Stimulated activated naive CD8-positive, alpha-beta T cell treated with anti-CD3 and anti-CD28 coated beads, Interleukin-15, Interleukin-2, amounts not matched to agents 100 ng/mL and 50 ng/mL, for 24 hours (primary cell): ENCODE data around the gene DENND11.

Experiments used
- H3K27ac Mint-ChIP-seq: one replicate; pipeline ENCODE4 v1.8.0; 2021; ENCODE audit warnings: mild to moderate bottlenecking, mixed read lengths
- H3K27me3 Mint-ChIP-seq: one replicate; pipeline ENCODE4 v1.8.0; 2021; ENCODE audit warnings: mixed read lengths
- H3K36me3 Mint-ChIP-seq: one replicate; pipeline ENCODE4 v1.8.0; 2021; ENCODE audit warnings: low read depth, mixed read lengths
- H3K4me1 Mint-ChIP-seq: one replicate; pipeline ENCODE4 v1.8.0; 2021; ENCODE audit warnings: low read depth, mixed read lengths
- H3K4me3 Mint-ChIP-seq: one replicate; pipeline ENCODE4 v1.8.0; 2021; ENCODE audit warnings: mild to moderate bottlenecking, mixed read lengths
- H3K9me3 Mint-ChIP-seq: one replicate; pipeline ENCODE4 v1.8.0; 2021; ENCODE audit warnings: mixed read lengths

DENND11 gene, protein sequence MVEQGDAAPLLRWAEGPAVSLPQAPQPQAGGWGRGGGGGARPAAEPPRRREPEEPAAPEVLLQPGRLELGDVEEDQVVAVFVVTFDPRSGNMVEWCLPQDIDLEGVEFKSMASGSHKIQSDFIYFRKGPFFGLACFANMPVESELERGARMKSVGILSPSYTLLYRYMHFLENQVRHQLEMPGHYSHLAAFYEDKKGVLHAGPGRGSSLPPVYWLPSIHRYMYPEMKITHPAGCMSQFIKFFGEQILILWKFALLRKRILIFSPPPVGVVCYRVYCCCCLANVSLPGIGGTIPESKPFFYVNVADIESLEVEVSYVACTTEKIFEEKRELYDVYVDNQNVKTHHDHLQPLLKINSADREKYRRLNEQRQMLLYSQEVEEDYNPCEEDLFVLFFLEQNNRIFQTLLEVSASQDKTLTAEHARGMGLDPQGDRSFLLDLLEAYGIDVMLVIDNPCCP

DNA sequence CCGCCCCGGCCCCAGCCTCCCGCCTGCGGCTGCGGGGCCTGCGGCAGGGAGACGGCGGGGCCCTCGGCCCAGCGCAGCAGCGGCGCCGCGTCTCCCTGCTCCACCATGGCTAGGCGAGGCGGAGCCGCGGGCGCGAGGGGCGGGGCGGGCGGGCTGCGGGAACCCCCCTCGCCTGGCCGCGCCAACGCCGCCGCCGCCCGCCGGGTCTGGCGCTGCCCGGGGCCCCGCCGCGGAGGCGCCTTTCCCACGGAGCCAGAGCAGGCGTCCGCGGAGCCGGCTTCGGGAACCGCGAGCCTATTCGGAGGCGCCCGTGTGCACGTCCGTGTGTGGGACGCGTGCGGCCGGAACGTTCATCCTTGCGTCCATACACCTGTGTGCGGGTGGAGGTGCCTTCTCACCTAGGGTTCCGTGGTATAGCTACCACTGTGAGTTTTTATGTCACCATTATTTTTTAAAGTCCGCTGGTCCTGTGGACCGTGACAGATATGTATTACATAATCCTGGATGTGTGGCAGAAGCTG, at the start of gene DENND11:
DENND11 (minus strand) TSS at position 120 of the 521 bp plus-strand sequence; CDS start at position 107, 13 bp downstream.
- Mint-ChIP-seq H3K4me3 (peak within 1 kb of the TSS; percentile 77), H3K27ac (no peak within 1 kb of the TSS), H3K36me3 (no peaks in the 10 kb centered on the region), H3K27me3 (peaks cover 11% of the 10 kb centered on the region), H3K4me1 (peaks cover 47% of the 10 kb centered on the region), H3K9me3 (no peaks in the 10 kb centered on the region)

DNA sequence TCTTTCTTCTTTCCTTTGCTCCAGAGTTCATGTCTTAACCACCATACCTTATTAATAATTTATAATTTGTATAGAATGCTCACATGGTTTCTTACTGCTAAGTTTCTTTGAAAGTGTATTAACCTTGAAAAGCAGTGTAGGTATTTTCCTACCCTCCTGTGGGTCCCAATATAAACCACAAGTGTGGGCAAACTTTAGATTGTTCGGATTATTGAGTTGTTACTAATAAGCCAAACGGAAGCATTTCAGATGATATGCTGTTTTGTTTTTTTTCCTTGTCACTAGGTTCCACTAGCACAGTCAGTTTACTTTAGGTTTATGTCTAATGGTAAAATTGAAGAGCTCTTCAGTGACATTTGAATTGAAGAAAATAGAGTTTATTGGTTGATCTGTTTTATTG, 46.4 kb upstream of the DENND11 start:
- peaks cover 22% of the 10 kb centered on the region for H3K9me3 Mint-ChIP-seq
- H3K36me3 Mint-ChIP-seq: peaks cover 90% of the 10 kb centered on the region
- H3K4me1 Mint-ChIP-seq: peaks cover 1% of the 10 kb centered on the region
- H3K4me3 Mint-ChIP-seq: no peak overlapping the region
- no peaks in the 10 kb centered on the region for H3K27me3 Mint-ChIP-seq
- no peak overlapping the region for H3K27ac Mint-ChIP-seq

DNA sequence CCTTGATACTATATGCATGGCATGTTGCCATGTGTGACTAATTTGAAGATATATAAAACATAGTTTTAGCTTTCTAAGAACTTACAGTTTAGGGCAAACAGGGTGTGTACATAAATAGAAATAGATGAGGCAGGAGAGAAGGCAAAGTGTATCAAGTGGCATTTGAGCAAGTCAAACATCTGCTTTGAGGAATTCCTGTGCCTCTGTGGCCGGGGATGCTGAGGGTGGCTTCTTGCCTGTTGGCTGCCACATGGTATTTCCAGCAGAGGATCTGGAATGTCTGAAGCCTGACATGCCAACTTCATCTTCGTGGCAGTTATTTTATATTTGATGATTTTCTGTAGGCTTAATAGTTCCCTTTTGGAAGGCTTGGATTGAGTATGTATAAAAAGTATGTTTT, 42.2 kb upstream of the DENND11 start:
- H3K27ac Mint-ChIP-seq: no peak overlapping the region
- no peak overlapping the region for H3K4me3 Mint-ChIP-seq
- no peaks in the 10 kb centered on the region for H3K9me3 Mint-ChIP-seq
- H3K27me3 Mint-ChIP-seq: no peaks in the 10 kb centered on the region
- peaks cover 40% of the 10 kb centered on the region for H3K4me1 Mint-ChIP-seq
- peaks cover 86% of the 10 kb centered on the region for H3K36me3 Mint-ChIP-seq

DNA sequence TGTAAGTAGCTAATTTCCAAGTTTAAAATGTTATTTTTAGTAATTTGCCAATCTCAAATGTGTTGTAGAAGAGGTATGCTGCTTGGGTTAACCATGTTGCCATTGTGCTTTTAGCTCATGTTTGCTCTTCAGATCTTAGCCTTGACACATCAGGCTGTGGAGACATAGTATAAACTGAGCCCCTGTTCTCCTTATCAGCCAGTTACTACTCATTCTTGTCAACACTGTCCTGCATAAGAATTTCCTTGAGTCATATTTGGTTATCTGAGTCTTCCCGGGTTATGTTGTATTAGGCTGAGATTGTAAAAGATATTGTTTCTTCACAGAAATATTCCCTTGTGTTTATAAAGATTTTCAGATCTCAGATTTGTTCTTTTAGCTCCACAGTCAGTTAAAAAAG, 40.3 kb upstream of the DENND11 start:
- Mint-ChIP-seq H3K4me3 (peak overlapping the region; percentile 14), H3K27ac (peak overlapping the region; percentile 42), H3K4me1 (peaks cover 55% of the 10 kb centered on the region)

DNA sequence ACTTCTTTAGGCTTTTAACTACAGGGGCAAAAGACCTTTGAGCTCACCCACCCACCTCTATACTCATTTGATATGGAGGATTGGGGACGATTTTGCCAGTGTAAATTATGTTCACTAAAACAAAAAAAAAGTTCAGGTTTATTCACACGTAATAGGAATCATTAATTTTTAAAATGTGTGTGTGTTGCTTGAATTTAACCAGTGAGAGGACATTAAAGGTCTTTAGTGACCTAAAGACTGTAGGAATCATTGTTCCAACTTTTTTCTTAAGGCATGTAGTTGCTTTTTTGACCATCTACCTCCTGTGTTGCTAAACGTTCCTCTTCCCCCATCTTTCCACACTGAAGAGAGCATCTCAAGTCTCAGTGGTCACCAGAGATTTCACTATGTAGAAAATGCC, 37.3 kb upstream of the DENND11 start:
- H3K4me1 Mint-ChIP-seq: peaks cover 61% of the 10 kb centered on the region
- H3K9me3 Mint-ChIP-seq: no peaks in the 10 kb centered on the region
- H3K27me3 Mint-ChIP-seq: no peaks in the 10 kb centered on the region
- H3K36me3 Mint-ChIP-seq: peaks cover 54% of the 10 kb centered on the region
- H3K27ac Mint-ChIP-seq: peak overlapping the region; percentile 88
- peak overlapping the region; percentile 100 for H3K4me3 Mint-ChIP-seq

More for the DNA sequence above, 40.3 kb upstream of the DENND11 start:
- no peaks in the 10 kb centered on the region for H3K27me3 Mint-ChIP-seq
- H3K36me3 Mint-ChIP-seq: peaks cover 79% of the 10 kb centered on the region
- no peaks in the 10 kb centered on the region for H3K9me3 Mint-ChIP-seq

DNA sequence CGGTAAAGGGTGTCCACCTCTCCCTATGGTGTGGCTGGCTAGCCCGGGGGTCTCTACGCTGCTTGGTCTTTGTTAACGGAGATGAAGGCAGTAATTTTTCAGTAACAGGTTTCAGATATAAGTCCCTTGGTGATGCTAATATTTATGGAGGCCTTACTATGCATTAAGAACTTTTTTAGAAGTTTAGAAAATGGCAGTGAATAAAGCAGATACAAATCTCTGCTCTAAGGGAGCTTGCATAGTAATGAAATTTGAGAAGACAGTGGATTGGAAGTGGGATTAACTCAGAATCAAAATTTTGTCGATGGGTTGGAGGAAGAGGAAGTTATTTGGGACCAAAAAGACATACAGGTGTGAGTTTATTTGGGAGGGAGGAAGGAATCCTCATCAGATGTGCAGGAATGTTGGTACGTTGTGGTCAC, 36.6 kb upstream of the DENND11 start:
- no peaks in the 10 kb centered on the region for H3K27me3 Mint-ChIP-seq
- H3K4me1 Mint-ChIP-seq: peaks cover 61% of the 10 kb centered on the region
- peaks cover 47% of the 10 kb centered on the region for H3K36me3 Mint-ChIP-seq
- H3K9me3 Mint-ChIP-seq: no peaks in the 10 kb centered on the region
- H3K4me3 Mint-ChIP-seq: peak overlapping the region; percentile 100
- peak overlapping the region; percentile 100 for H3K27ac Mint-ChIP-seq

DNA sequence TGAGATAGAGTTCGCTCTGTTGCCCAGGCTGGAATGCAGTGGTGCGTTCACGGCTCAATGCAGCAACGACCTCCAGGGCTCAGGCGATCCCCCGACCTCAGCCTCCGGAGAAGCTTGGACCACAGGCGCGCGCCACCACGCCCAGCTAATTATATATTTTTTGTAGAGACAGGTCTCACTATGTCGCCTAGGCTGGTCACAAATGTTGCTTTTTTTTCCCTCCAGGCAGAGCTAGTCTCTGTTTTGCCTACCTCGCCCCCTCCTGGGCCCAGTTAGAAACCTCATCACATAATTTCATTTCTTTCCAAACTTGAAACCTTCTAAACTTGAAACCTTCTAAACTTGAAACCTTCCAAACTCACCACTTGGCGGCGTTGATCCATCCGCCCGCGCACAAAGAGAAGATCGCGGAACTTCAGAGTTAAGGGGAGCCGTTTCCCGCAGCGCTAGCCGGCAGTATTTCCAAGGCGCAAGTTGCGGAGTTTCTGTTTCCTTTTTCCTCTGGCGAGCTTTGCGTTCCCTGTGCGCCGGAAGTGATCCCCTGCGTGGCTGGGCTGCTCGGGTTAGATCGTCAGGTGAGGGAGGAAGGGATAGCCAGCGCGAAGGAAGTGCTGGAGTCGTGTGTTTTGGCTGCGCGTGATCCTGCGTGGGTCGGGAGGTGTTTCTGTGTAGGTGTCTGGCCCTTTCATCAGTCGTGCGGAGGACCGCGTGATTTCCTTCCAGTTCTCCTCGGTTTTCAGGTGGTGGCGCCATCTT, 36.0 kb upstream of the DENND11 start, which contains the start of gene SSBP1:
SSBP1 (plus strand) TSS at position 523 of the 756 bp plus-strand sequence. CDS start 809 bp downstream, outside the sequence.
- H3K4me3 Mint-ChIP-seq: peak within 1 kb of the TSS; percentile 100
- H3K27me3 Mint-ChIP-seq: no peaks in the 10 kb centered on the region
- H3K4me1 Mint-ChIP-seq: peaks cover 58% of the 10 kb centered on the region
- H3K36me3 Mint-ChIP-seq: peaks cover 42% of the 10 kb centered on the region
- H3K9me3 Mint-ChIP-seq: no peaks in the 10 kb centered on the region
- H3K27ac Mint-ChIP-seq: peak within 1 kb of the TSS; percentile 100

DNA sequence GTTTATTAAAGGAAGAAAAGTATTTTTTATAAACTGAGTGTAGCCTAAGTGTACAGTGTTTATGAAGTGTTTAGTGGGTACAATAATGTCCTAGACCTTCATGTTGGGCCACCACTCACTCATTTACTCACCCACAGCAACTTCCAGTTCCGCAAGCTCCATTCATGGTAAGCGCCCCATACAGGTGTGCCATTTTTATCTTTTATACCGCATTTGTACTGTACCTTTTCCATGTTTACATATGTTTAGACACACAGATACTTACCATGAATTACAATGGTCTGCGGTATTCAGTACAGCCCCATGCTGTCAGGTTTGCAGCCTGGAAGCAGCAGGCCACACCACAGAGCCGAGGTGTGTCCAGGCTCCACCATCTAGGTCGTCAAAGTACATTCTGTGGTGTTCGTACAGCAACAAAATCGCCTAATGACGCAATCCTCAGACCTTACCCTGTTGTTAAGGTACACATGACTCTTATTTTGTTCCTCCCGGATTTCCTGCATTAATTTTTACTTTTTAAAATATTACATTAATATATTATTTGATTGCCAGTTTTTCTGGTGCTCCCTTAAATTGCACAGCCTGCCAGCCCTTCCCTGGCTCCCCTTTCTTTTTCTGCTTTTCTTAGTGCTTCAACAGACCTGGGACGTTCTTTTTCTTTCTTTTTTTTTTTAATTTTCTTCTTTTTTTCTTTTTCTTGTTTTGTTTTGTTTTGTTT, 35.3 kb upstream of the DENND11 start:
- Mint-ChIP-seq H3K27me3 (no peaks in the 10 kb centered on the region), H3K4me1 (peaks cover 53% of the 10 kb centered on the region), H3K4me3 (peak overlapping the region; percentile 100), H3K36me3 (peaks cover 36% of the 10 kb centered on the region), H3K9me3 (no peaks in the 10 kb centered on the region), H3K27ac (peak overlapping the region; percentile 100)

DNA sequence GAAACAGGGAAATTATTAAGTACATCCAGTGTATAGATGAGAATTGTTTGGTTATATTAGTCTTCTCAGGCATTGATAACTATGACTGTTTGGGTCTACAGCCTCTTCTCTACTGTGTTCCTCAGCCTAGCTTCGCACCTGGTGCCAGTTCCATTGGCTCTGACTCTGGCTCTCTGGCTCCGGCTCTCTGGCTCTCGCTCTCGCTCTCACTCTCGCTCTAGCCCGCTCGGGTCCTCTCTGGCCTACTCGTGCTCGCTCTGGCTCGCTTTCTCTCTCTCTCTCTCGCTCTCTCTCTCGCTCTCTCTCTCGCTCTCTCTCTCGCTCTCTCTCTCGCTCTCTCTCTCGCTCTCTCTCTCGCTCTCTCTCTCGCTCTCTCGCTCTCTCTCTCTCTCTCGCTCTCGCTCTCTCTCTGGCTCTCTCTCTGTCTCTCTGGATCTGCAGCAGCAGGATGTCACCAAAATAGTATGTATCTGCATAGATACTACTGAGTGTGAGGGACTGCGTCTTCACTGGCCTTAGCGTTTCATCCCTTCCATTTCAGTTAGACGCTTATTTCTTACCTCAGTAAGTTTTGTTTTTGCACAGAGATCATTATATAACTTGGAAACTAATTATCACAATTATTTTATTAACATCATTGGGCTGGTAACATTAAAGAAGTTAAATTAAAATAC, 29.6 kb upstream of the DENND11 start:
- Mint-ChIP-seq H3K27ac (no peak overlapping the region), H3K4me3 (no peak overlapping the region), H3K4me1 (peaks cover 3% of the 10 kb centered on the region), H3K36me3 (no peaks in the 10 kb centered on the region), H3K27me3 (no peaks in the 10 kb centered on the region), H3K9me3 (no peaks in the 10 kb centered on the region)

DNA sequence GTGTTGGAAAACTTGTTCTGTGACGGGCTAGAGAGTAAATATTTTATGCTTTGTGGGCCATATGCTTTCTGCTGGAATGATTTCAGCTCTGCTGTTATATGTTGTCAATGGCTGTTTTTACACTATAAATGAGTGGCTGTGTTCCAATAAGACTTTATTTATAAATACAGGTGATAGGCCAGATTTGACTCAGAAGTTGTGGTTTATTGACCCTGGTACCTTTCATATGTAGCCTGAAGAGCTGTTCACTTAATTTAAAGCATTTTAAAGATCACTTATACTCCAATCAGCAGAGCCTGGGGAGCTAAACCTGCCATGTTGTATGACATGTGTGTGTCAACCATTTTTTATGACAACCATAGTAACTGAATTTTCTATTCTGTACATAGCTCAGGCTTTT, 27.1 kb upstream of the DENND11 start:
- no peaks in the 10 kb centered on the region for H3K9me3 Mint-ChIP-seq
- no peaks in the 10 kb centered on the region for H3K4me1 Mint-ChIP-seq
- no peak overlapping the region for H3K4me3 Mint-ChIP-seq
- H3K27me3 Mint-ChIP-seq: no peaks in the 10 kb centered on the region
- no peak overlapping the region for H3K27ac Mint-ChIP-seq
- no peaks in the 10 kb centered on the region for H3K36me3 Mint-ChIP-seq

DNA sequence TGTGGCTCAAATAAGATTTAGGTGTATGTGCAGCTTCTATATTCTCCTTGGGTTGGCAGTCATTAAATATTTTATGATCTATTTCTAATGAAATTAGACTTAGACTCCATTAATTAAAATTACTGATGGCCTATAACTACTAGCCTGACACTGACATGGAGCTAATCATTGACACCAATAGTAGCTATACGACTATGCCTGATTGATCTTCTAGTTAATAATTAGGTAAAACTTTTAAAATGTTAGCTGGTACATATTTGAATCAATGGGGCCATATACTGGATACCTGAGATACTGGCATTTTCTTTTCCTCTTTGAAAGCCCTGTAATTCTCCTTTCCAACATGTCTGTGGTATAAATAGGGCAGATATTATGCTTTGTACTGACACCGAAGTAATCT, 20.6 kb upstream of the DENND11 start:
- Mint-ChIP-seq H3K27me3 (no peaks in the 10 kb centered on the region), H3K27ac (no peak overlapping the region), H3K4me1 (no peaks in the 10 kb centered on the region), H3K4me3 (no peak overlapping the region), H3K9me3 (no peaks in the 10 kb centered on the region), H3K36me3 (no peaks in the 10 kb centered on the region)

DNA sequence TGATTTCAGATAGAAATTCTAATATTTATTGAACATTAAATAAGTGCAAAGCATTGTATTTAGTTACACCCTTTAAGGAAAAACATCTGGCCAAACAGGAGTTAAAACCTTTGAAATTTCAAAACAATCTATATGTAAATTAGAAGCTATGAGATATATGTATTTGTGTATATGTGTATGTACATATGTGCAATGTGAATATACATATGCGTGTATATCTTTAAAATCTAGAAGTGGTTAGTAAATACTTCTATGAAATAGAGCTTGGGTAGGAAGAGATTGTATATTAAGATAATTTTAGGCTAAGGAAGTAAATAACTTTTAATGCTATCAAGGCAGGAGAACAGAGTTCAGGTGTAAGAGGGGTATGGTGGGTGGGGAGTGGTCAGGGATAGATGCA, 15.5 kb upstream of the DENND11 start:
- Mint-ChIP-seq H3K27me3 (no peaks in the 10 kb centered on the region), H3K27ac (no peak overlapping the region), H3K4me3 (no peak overlapping the region), H3K4me1 (no peaks in the 10 kb centered on the region), H3K36me3 (no peaks in the 10 kb centered on the region), H3K9me3 (no peaks in the 10 kb centered on the region)

DNA sequence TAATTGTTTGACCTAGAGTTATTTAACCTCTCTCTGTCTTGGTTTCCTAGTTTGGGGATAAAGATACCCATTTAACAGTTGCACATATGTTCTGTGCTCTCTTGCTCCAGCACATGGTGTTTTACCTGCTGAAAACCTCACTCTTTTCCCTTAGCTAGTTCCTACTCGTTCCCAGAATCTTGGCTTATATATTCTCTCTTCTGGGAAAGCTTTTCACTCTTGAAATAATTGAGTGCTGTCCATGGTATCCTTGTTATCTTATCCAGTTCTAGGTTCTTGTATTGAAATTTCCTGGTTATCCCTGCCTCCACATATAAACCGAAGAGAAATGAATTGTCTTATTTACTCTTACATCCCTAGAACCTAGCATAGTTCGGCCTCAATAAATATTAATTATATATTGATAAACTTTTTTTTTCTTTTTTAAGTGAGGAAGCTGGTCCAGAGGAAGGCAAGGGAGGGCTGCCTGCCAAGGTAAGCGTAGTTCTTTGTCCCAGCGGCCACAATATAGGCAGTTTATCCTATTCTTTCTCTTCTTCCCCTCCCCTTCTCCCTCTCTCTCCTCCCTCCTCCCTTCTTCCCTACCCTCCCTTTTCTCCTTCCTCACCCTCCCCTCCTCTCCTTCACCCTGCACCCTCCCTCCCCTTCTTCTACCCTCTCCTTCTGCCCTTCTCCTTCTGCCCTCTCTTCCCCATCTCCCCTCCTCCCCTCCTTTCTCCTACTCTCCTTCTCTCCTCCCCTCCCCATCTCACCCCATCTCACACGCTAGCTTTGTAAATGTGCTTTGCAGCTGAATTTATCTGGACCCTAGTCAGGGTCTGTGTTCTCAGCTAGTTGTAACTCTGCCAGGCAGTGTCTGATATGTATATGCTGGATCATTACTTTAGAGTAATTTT, 14.1 kb upstream of the DENND11 start:
- H3K4me3 Mint-ChIP-seq: no peak overlapping the region

More for the DNA sequence above, 14.1 kb upstream of the DENND11 start:
- no peaks in the 10 kb centered on the region for H3K27me3 Mint-ChIP-seq
- H3K27ac Mint-ChIP-seq: no peak overlapping the region
- H3K36me3 Mint-ChIP-seq: no peaks in the 10 kb centered on the region
- H3K9me3 Mint-ChIP-seq: no peaks in the 10 kb centered on the region
- no peaks in the 10 kb centered on the region for H3K4me1 Mint-ChIP-seq
